VCaP (cell line): ENCODE results near the gene LDLRAD4.

Source experiments
- H3K27ac ChIP-seq: fragments of 450-650 bp; 2 replicates; pipeline ENCODE4 v1.5.1; 2017
- CTCF ChIP-seq: fragments of 450-650 bp; conservative IDR thresholded peaks from 2 replicates; pipeline ENCODE4 v1.5.1; 2017; ENCODE audit warnings: mild to moderate bottlenecking, moderate library complexity

LDLRAD4 gene

GRCh38 chr18:13451661-13452387 is 233.3 kb downstream of the LDLRAD4 start:
- no peak for TF ChIP-seq CTCF
- no peak overlapping the region for H3K27ac ChIP-seq

- no peak overlapping the region for H3K27ac ChIP-seq
- no peak for TF ChIP-seq CTCF
Observed at GRCh38 chr18:13452388-13452811, 233.8 kb downstream of the LDLRAD4 start.

- no peak for TF ChIP-seq CTCF
- H3K27ac ChIP-seq = no peak overlapping the region
Observed at GRCh38 chr18:13452871-13453680, 234.5 kb downstream of the LDLRAD4 start.

GRCh38 chr18:13453714-13454113 is 235.2 kb downstream of the LDLRAD4 start:
- no peak overlapping the region for H3K27ac ChIP-seq
- TF ChIP-seq CTCF = no peak

GRCh38 chr18:13454363-13455150 is 236.0 kb downstream of the LDLRAD4 start:
- H3K27ac ChIP-seq = no peak overlapping the region
- no peak for TF ChIP-seq CTCF

GRCh38 chr18:13455471-13455870 is 236.9 kb downstream of the LDLRAD4 start:
- H3K27ac ChIP-seq = no peak overlapping the region
- TF ChIP-seq CTCF = no peak

GRCh38 chr18:13455960-13456481 is 237.5 kb downstream of the LDLRAD4 start:
- no peak for TF ChIP-seq CTCF
- H3K27ac ChIP-seq = no peak overlapping the region
